Ascending aorta (tissue), 2 donors: Measurements from ENCODE around the gene RIT2. TPM values are rescaled to one million over a fixed set of nuclear protein-coding genes. Genes with fewer than 3 reads are reported as not detected.
"Not testable (repeated sequence)": the region's sequence is repeated elsewhere in the genome, so short reads cannot be mapped to it uniquely, and the experiment has no call there.

Experiments used
- DNase-seq, 2 donors: peaks; one replicate each; pipeline ENCODE4 v3.0.0-alpha.2; 2019; ENCODE audit warnings: low spot score in 2 of 2
- H3K27ac ChIP-seq, 2 donors: fragments of 200-600 bp; sonication (generic); one replicate each; pipeline ENCODE4 v1.5.1; 2016 to 2017; ENCODE audit warnings: mild to moderate bottlenecking in 1 of 2
- H3K27me3 ChIP-seq: fragments of 200-600 bp; sonication (generic); one replicate; pipeline ENCODE4 v1.5.1; 2017
- H3K36me3 ChIP-seq, 2 donors: fragments of 200-600 bp; sonication (generic); one replicate each; pipeline ENCODE4 v1.5.1; 2016
- H3K4me1 ChIP-seq, 2 donors: fragments of 200-600 bp; sonication (generic); one replicate each; pipeline ENCODE4 v1.5.1; 2016 to 2017; ENCODE audit warnings: mild to moderate bottlenecking in 1 of 2
- H3K4me3 ChIP-seq, 2 donors: fragments of 200-600 bp; sonication (generic); one replicate each; pipeline ENCODE4 v1.5.1; 2016 to 2017; ENCODE audit warnings: mild to moderate bottlenecking in 1 of 2
- H3K9me3 ChIP-seq, 2 donors: fragments of 200-600 bp; sonication (generic); one replicate each; pipeline ENCODE4 v1.5.1; 2016
- CTCF ChIP-seq, 3 experiments: fragments of 200-600 bp in 2 of 3; fragments of 450-650 bp in 1 of 3; sonication (generic) in 2 of 3; IDR thresholded peaks; one replicate each; pipeline ENCODE4 v1.5.1; 2016 to 2019; ENCODE audit warnings: antibody characterized with exemption in 3 of 3, mild to moderate bottlenecking in 1 of 3, moderate library complexity in 1 of 3
- intact Hi-C: fragments of 100-400 bp; cut with DNase I; formaldehyde crosslinking; loops from one replicate; pipeline ENCODE4 v1.15.1; 2023
- total RNA-seq: library from RNA; depleted of rRNA; stranded (reverse); fragments of >200 nt; gene quantifications from one replicate; pipeline ENCODE4 v1.1.0, GENCODE V29; 2016

The RIT2 gene
- total RNA-seq, 1 donor from 2014 or later: not detected

- DNase-seq: no peak
- H3K36me3 ChIP-seq: no peaks in the 10 kb centered on the region
- H3K27me3 ChIP-seq: no peaks in the 10 kb centered on the region
- no peak for TF ChIP-seq CTCF (IDR thresholded peaks at IDR 0.05)
- H3K4me3 ChIP-seq: no peak overlapping the region
- H3K27ac ChIP-seq: no peak overlapping the region
- no peaks in the 10 kb centered on the region for H3K4me1 ChIP-seq
- intact Hi-C loops: no loop called here
- H3K9me3 ChIP-seq: no peaks in the 10 kb centered on the region
Measured at GRCh38 chr18:42742969-42743368, 372.5 kb downstream of the RIT2 start.

- Histone ChIP-seq H3K27ac (no peak overlapping the region), H3K4me1 (no peaks in the 10 kb centered on the region), H3K9me3 (no peaks in the 10 kb centered on the region), H3K4me3 (no peak overlapping the region), H3K36me3 (no peaks in the 10 kb centered on the region), H3K27me3 (no peaks in the 10 kb centered on the region)
- DNase-seq: no peak
- intact Hi-C loops: no loop called here
- no peak for TF ChIP-seq CTCF (IDR thresholded peaks at IDR 0.05)
Measured at GRCh38 chr18:42742474-42742873, 373.0 kb downstream of the RIT2 start.

- H3K27ac ChIP-seq, intact Hi-C loops: not testable (repeated sequence)
Measured at GRCh38 chr18:42741805-42742347, 373.6 kb downstream of the RIT2 start.

GRCh38 chr18:42741299-42741698, 374.2 kb downstream of the RIT2 start:
- H3K4me3 ChIP-seq, intact Hi-C loops, H3K36me3 ChIP-seq, H3K9me3 ChIP-seq, H3K27ac ChIP-seq, H3K27me3 ChIP-seq, H3K4me1 ChIP-seq, DNase-seq: not testable (repeated sequence)

More at GRCh38 chr18:42741805-42742347, 373.6 kb downstream of the RIT2 start:
- not testable (repeated sequence) for H3K36me3 ChIP-seq, H3K27me3 ChIP-seq, H3K9me3 ChIP-seq, H3K4me1 ChIP-seq, DNase-seq, H3K4me3 ChIP-seq

- no peak for DNase-seq
- no peaks in the 10 kb centered on the region for H3K4me1 ChIP-seq
- H3K27me3 ChIP-seq: no peaks in the 10 kb centered on the region
- H3K36me3 ChIP-seq: no peaks in the 10 kb centered on the region
- H3K9me3 ChIP-seq: no peaks in the 10 kb centered on the region
- no peak for TF ChIP-seq CTCF (IDR thresholded peaks at IDR 0.05)
- no peak overlapping the region for H3K4me3 ChIP-seq
- H3K27ac ChIP-seq: no peak overlapping the region
- intact Hi-C loops: no loop called here
Measured at GRCh38 chr18:42736074-42736473, 379.4 kb downstream of the RIT2 start.

- no peak for DNase-seq
- H3K4me3 ChIP-seq: no peak overlapping the region
- H3K27me3 ChIP-seq: no peaks in the 10 kb centered on the region
- no peak overlapping the region for H3K27ac ChIP-seq
- no peaks in the 10 kb centered on the region for H3K36me3 ChIP-seq
- no peaks in the 10 kb centered on the region for H3K9me3 ChIP-seq
- H3K4me1 ChIP-seq: no peaks in the 10 kb centered on the region
- intact Hi-C loops: no loop called here
- no peak for TF ChIP-seq CTCF (IDR thresholded peaks at IDR 0.05)
Measured at GRCh38 chr18:42734520-42734919, 381.0 kb downstream of the RIT2 start.

GRCh38 chr18:42730272-42730671, 385.2 kb downstream of the RIT2 start:
- Histone ChIP-seq H3K9me3 (peaks cover 0 to 1% of the 10 kb centered on the region in 2 donors), H3K36me3 (no peaks in the 10 kb centered on the region), H3K4me3 (no peak overlapping the region), H3K4me1 (no peaks in the 10 kb centered on the region), H3K27me3 (no peaks in the 10 kb centered on the region), H3K27ac (no peak overlapping the region)
- TF ChIP-seq CTCF (IDR thresholded peaks at IDR 0.05): no peak
- DNase-seq: no peak
- intact Hi-C loops: no loop called here
